IPS DF 4.7 (cell line): ENCODE results near the gene CD58.

Experiments
- DNase-seq: peaks from one replicate; pipeline ENCODE4 v3.0.0-alpha.2; 2013; ENCODE audit warnings: low spot score; ENCODE audit errors: extremely low read depth

Gene CD58

GRCh38 chr1:116494353-116494692 is 76.5 kb downstream of the CD58 start:
- no peak for DNase-seq

GRCh38 chr1:116493484-116494352 is 77.1 kb downstream of the CD58 start:
- DNase-seq: no peak

- DNase-seq: no peak
Observed at GRCh38 chr1:116493036-116493435, 77.8 kb downstream of the CD58 start.

GRCh38 chr1:116492358-116492811 is 78.4 kb downstream of the CD58 start:
- no peak for DNase-seq

GRCh38 chr1:116491700-116492357 is 79.0 kb downstream of the CD58 start:
- DNase-seq: no peak

- no peak for DNase-seq
Observed at GRCh38 chr1:116490588-116490987, 80.2 kb downstream of the CD58 start.

GRCh38 chr1:116489231-116489697 is 81.6 kb downstream of the CD58 start:
- DNase-seq: no peak

- DNase-seq: no peak
Observed at GRCh38 chr1:116488071-116488470, 82.8 kb downstream of the CD58 start.

- no peak for DNase-seq
Observed at GRCh38 chr1:116487583-116487982, 83.2 kb downstream of the CD58 start.

- DNase-seq: no peak
Observed at GRCh38 chr1:116487031-116487430, 83.8 kb downstream of the CD58 start.

- DNase-seq: no peak
Observed at GRCh38 chr1:116486424-116486823, 84.4 kb downstream of the CD58 start.

GRCh38 chr1:116485976-116486375 is 84.8 kb downstream of the CD58 start:
- no peak for DNase-seq

- DNase-seq: peak; percentile 82
Observed at GRCh38 chr1:116485071-116485735, 85.6 kb downstream of the CD58 start.

- DNase-seq: no peak
Observed at GRCh38 chr1:116483481-116484309, 87.1 kb downstream of the CD58 start.

GRCh38 chr1:116482490-116482889 is 88.3 kb downstream of the CD58 start:
- no peak for DNase-seq

- DNase-seq: no peak
Observed at GRCh38 chr1:116481934-116482333, 88.9 kb downstream of the CD58 start.

- no peak for DNase-seq
Observed at GRCh38 chr1:116478621-116479020, 92.2 kb downstream of the CD58 start.

GRCh38 chr1:116477429-116477828 is 93.4 kb downstream of the CD58 start:
- no peak for DNase-seq

GRCh38 chr1:116476321-116476720 is 94.5 kb downstream of the CD58 start:
- no peak for DNase-seq

GRCh38 chr1:116475850-116476218 is 95.0 kb downstream of the CD58 start:
- DNase-seq: no peak
